Embryonic facial prominence (tissue), 1 donor: Measurements from ENCODE around the gene ADCY9.

Experiments
- DNase-seq: peaks from one replicate; pipeline ENCODE4 v3.0.0-alpha.2; 2016; ENCODE audit errors: extremely low spot score

Gene ADCY9

DNA sequence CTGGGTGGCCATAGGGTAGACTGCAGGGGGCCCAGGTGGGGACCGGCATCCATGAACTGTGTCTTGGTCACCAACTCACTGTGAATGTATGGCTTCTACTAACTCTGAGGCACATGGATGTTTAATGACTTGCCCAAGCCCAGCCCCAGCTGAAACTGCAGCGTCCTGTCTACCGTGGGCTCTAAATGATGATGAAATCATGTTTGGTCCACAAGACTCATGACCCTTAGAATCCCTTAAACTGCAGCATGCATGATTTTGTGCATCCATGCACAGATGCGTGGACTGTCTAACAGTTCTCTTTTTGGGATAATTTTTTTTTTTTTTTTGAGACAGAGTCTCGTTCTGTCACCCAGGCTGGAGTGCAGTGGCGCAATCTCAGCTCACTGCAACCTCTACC is 203.3 kb downstream of the ADCY9 start:
- DNase-seq, result no peak
